Posterior cingulate gyrus (tissue), 11 donors: Measurements from ENCODE around the gene NBPF15.
A peak's percentile ranks its signal among the peaks of the same experiment; 100 is the strongest.
"Not testable (repeated sequence)": the region's sequence is repeated elsewhere in the genome, so short reads cannot be mapped to it uniquely, and the experiment has no call there.

Source experiments
- DNase-seq, 10 donors: peaks; one replicate each; pipeline versions ENCODE4 v3.0.0 to v3.0.0-alpha.2; 2020 to 2021; ENCODE audit warnings: mixed read lengths in 3 of 10
- intact Hi-C: fragments of 100-400 bp; cut with DNase I; formaldehyde crosslinking; loops from one replicate; pipeline ENCODE4 v1.15.1; 2023

Gene NBPF15, protein sequence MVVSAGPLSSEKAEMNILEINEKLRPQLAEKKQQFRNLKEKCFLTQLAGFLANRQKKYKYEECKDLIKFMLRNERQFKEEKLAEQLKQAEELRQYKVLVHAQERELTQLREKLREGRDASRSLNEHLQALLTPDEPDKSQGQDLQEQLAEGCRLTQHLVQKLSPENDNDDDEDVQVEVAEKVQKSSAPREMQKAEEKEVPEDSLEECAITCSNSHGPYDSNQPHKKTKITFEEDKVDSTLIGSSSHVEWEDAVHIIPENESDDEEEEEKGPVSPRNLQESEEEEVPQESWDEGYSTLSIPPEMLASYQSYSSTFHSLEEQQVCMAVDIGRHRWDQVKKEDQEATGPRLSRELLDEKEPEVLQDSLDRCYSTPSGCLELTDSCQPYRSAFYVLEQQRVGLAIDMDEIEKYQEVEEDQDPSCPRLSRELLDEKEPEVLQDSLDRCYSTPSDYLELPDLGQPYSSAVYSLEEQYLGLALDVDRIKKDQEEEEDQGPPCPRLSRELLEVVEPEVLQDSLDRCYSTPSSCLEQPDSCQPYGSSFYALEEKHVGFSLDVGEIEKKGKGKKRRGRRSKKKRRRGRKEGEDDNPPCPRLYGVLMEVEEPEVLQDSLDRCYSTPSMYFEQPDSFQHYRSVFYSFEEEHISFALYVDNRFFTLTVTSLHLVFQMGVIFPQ

GRCh38 chr1:144461136-144461759 lies at the start of gene NBPF15:
NBPF15 (minus strand) TSS chr1:144461669; CDS start chr1:144440003, 21,666 bp downstream.
- intact Hi-C loops: not testable (repeated sequence)
- peak in 9 of 10 donors; percentile 28 to 93 (median 61) for DNase-seq

GRCh38 chr1:144496429-144496828 lies 35.0 kb upstream of the NBPF15 start:
- intact Hi-C loops, DNase-seq: not testable (repeated sequence)

GRCh38 chr1:144494130-144494529 lies 32.7 kb upstream of the NBPF15 start:
- intact Hi-C loops: not testable (repeated sequence)

GRCh38 chr1:144490394-144490793 lies 28.9 kb upstream of the NBPF15 start:
- DNase-seq: peak in 2 of 10 donors; percentile 31 to 76
- intact Hi-C loops: not testable (repeated sequence)

More at GRCh38 chr1:144494130-144494529, 32.7 kb upstream of the NBPF15 start:
- not testable (repeated sequence) for DNase-seq

- intact Hi-C loops, DNase-seq: not testable (repeated sequence)
Observed at GRCh38 chr1:144487002-144487401, 25.5 kb upstream of the NBPF15 start.

- DNase-seq, intact Hi-C loops: not testable (repeated sequence)
Observed at GRCh38 chr1:144485048-144485993, 23.9 kb upstream of the NBPF15 start.

DNA sequence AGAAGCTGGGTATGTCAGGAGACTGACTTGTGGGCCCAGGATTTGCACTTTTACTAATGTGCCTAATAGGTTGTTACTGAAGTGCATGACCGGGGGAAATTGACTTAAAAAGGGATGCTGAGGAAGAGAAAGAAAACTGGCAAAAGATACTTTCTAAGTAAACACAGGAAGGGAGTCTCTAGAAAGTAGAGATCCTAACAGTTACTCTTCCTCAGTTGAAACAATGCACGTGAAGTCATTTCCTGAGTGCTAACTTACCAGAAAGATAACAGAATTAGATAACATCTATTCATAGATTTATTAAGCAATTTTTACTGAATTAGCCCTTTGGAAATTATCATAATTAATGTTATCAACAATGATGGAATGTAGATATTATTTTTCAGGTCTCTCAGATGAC lies 12.4 kb upstream of the NBPF15 start:
- intact Hi-C loops: not testable (repeated sequence)

GRCh38 chr1:144471434-144471833 lies 10.0 kb upstream of the NBPF15 start:
- intact Hi-C loops: not testable (repeated sequence)

More for the DNA sequence above, 12.4 kb upstream of the NBPF15 start:
- not testable (repeated sequence) for DNase-seq

GRCh38 chr1:144461778-144462177 lies 309 bp upstream of the NBPF15 start:
- intact Hi-C loops, DNase-seq: not testable (repeated sequence)

More at GRCh38 chr1:144471434-144471833, 10.0 kb upstream of the NBPF15 start:
- not testable (repeated sequence) for DNase-seq

- DNase-seq, intact Hi-C loops: not testable (repeated sequence)
Observed at GRCh38 chr1:144460686-144461085, 783 bp downstream of the NBPF15 start.

DNA sequence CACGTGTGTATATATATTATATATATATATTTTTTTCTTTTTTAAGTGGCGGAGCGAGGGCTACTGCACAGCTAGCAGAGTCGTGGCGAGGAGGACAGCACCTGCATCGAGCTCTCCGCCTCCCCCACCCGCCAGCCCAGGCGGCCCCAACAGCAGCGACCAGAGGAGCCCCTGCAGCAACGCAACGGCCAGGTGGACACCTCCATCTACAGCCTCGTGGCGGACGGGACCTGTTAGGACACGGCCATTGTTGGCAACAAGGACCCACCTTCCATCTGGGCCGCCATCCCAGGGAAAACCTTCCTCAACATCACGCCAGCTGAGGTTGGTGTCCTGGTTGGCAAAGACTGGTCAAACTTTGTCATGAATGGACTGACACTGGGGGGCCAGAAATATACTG lies 19.1 kb downstream of the NBPF15 start:
- intact Hi-C loops: not testable (repeated sequence)
- peak in 1 of 10 donors; percentile 49 for DNase-seq

- intact Hi-C loops, DNase-seq: not testable (repeated sequence)
Observed at GRCh38 chr1:144439737-144440136, 21.7 kb downstream of the NBPF15 start.

- DNase-seq: peak in 9 of 10 donors; percentile 10 to 93 (median 39)
- intact Hi-C loops: not testable (repeated sequence)
Observed at GRCh38 chr1:144418891-144419694, 42.4 kb downstream of the NBPF15 start.

DNA sequence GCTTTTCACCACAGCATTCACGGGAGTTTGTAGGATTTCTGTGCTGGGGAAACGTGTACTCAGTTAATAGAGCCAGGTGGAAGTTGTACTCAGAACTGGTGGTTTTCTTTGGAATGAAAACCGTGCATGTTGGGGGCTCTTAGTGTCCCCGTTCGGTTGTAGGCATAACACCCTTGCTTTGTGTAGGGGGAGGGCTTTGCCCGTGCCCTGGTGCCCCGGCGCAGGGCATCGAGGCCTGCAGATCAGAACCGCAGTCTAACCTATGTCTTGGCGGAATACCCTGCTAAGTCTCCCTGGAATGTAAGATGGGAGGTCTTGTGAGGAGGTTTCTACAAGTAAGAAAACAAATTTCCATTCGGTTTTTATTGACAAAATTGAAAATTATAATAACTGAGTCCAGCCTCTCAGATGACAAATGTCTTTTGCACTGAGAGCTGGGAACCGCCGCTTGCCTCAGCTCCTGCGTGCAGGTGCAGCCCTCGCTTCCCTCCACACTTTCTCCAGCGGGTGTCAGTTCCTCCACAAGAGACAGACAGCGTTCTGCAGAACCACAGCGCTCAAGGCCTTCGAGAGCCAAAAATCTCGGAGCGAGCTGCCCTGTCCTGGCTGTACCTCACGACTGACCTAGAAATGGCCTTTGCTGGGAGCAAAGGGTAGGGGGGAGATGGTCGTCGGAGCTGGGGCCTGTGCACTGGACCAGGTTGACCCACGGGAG lies 47.9 kb downstream of the NBPF15 start:
- intact Hi-C loops: not testable (repeated sequence)
- peak in 1 of 10 donors; percentile 58 for DNase-seq

DNA sequence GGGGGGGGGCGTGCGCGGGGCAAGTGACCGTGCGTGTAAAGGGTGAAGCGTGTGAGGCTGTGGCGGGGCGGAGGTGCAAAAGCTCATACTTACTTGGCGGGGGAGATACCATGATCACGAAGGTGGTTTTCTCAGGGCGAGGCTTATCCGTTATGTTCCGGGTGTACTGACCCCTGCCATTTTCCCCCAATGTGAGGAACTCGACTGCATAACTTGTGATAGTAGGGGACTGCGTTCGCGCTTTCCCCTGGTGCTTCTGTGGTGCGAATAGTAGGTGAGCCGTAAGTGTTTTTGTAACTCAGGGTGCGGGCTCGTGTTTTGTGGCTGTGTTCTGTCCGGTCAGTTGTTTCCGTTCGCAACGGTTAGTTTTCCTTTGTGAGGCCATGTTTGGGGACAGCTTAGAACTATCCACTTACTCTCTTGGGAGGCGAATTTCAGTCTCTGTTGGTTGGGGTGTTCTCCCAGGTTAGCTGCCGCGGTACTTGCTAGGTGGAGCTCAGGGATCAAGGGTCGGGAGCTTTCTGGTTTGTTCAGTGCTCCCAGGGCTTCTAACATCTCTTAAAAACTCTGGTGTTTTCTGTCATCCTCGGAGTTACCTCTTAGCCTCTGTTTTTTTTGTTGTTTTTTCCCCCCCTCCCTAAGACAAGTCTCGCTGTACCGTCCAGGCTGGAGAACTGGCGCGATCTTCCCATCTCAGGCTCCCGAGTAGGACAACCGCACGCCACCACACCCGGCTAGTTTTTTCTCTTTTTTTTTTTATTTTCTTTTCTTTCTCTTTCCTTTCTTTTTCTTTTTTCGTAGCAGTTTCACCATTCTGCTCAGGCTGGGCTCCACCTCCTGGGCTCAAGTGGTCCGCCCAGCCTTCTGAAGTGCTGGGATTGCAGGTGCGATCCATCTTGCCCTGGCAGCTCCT lies 48.7 kb downstream of the NBPF15 start:
- intact Hi-C loops: not testable (repeated sequence)
- DNase-seq: peak in 9 of 10 donors; percentile 19 to 92 (median 59)

DNA sequence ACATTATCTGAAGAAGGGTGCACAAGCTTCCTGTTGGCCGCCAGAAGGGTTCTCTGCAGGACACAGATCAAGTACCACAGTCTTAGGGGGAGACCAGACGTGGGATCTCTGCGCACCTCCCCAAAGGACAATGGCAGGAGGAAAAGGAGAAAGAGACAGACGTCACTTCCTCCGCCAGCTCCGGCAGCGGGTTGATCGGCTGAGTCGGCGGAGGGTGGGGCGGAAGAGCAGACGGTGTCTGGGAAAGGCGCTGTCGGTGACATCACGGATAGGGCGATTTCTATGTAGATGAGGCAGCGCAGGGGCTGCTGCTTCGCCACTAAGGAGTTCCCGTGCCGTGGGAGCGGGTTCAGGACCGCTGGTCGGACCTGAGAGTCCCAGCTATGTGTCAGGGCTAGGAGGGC lies 49.4 kb downstream of the NBPF15 start:
- peak in 9 of 10 donors; percentile 30 to 96 (median 69) for DNase-seq
- intact Hi-C loops: not testable (repeated sequence)

- intact Hi-C loops, DNase-seq: not testable (repeated sequence)
Observed at GRCh38 chr1:144402807-144403206, 58.7 kb downstream of the NBPF15 start.
